Activated naive CD8-positive, alpha-beta T cell (primary cell): ENCODE data around the gene UGT1A4.
"Not testable (repeated sequence)": the region's sequence is repeated elsewhere in the genome, so short reads cannot be mapped to it uniquely, and the experiment has no call there.

Experiments used
- H3K27ac Mint-ChIP-seq: one replicate; pipeline ENCODE4 v1.8.0; 2021; ENCODE audit warnings: mixed read lengths
- H3K27me3 Mint-ChIP-seq: one replicate; pipeline ENCODE4 v1.8.0; 2021; ENCODE audit warnings: mixed read lengths
- H3K36me3 Mint-ChIP-seq: one replicate; pipeline ENCODE4 v1.8.0; 2021; ENCODE audit warnings: mixed read lengths
- H3K4me1 Mint-ChIP-seq: one replicate; pipeline ENCODE4 v1.8.0; 2021; ENCODE audit warnings: low read depth, mixed read lengths
- H3K4me3 Mint-ChIP-seq: one replicate; pipeline ENCODE4 v1.8.0; 2021; ENCODE audit warnings: mild to moderate bottlenecking, mixed read lengths
- H3K9me3 Mint-ChIP-seq: one replicate; pipeline ENCODE4 v1.8.0; 2021; ENCODE audit warnings: low read depth, mixed read lengths

UGT1A4 gene

DNA sequence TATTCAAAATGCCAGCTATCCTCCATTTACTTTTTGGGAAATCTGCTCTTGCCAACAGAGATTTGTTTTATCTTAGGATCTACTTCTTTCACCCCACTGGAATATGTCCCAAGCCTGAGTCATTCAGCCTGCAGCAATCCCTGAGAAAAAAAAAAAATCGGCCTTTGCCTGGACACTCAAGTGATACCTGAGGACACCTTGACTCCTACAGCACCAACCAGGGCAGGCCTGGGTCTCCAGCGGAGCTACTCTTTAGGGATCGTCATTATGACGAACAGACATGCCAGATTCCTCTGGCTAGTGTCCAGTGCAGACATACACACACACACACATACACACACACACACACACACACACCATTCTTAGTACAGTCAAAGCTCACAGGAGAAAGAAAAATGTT, 28.1 kb upstream of the UGT1A4 start:
- Mint-ChIP-seq H3K27me3 (peaks cover 7% of the 10 kb centered on the region), H3K27ac (no peak overlapping the region), H3K4me3 (no peak overlapping the region), H3K9me3 (no peaks in the 10 kb centered on the region), H3K36me3 (no peaks in the 10 kb centered on the region), H3K4me1 (no peaks in the 10 kb centered on the region)

DNA sequence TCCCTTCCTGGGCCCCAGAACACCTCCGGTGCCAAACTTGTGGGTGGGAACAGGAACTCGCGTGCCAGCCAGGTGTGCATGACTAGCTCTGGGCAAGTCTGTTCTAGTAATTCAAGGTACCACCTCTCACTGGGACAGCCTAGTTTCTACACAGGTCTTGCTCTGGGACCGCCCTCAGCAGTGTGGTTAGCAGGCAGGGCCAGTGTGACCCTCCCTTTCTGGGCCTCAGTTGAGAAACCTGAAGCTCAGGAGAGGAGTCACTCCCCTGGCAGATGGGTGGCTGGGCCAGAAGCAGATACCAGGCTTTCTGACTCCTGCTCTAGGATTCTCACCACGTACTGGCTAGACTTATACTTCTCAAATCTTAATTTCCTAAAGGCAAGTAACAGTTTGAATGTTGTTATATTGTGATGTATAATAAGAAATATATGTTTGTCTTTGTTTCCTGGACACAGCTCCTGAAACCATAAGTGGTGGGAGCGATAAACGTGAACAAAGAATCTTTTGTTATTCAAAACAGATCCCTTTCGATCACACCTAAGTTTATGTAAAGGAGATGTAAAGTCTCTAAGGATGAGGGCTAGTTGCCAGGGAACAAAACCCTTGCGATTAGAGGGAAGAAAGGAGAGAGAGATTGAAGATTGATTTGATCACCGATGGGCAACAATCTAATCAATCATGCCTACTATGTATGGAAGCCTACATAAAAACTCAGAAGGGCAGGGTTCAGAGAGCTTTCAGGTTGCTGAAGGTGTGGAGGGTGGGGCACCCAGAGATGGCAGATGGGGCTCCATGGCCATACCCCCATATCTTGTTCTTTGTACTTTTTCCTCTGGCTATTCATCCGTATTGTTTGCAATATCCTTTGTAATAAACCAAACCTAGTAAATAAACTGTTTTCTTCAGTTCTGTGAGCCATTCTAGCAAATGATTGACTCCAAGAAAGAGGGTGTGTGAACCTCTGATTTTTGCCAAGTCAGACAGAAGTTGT, 26.8 kb upstream of the UGT1A4 start:
- no peak overlapping the region for H3K27ac Mint-ChIP-seq
- peaks cover 4% of the 10 kb centered on the region for H3K27me3 Mint-ChIP-seq
- no peaks in the 10 kb centered on the region for H3K9me3 Mint-ChIP-seq
- no peak overlapping the region for H3K4me3 Mint-ChIP-seq
- no peaks in the 10 kb centered on the region for H3K4me1 Mint-ChIP-seq
- H3K36me3 Mint-ChIP-seq = no peaks in the 10 kb centered on the region

DNA sequence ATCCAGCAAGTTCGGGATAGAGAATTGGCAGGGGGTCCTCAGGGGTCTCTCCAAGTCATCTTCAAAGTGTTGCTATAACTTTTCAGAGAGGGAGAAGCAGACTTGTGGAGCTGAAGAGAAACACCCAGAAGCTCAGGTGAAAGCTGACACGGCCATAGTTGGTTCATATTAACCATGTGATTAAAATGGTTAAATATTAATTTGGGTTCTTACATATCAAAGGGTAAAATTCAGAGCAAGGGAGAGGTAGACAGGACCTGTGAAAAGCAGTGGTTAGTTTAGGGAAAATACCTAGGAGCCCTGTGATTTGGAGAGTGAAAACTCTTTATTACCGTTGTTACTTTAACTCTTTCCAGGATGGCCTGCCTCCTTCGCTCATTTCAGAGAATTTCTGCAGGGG, 25.9 kb upstream of the UGT1A4 start, which contains the start of gene UGT1A6:
UGT1A6 (plus strand) TSS at position 243 of the 400 bp plus-strand sequence; CDS start at position 358, 115 bp downstream.
- Mint-ChIP-seq H3K4me1 (no peaks in the 10 kb centered on the region), H3K27me3 (peaks cover 3% of the 10 kb centered on the region), H3K4me3 (no peak within 1 kb of the TSS), H3K27ac (no peak within 1 kb of the TSS), H3K9me3 (no peaks in the 10 kb centered on the region), H3K36me3 (no peaks in the 10 kb centered on the region)

DNA sequence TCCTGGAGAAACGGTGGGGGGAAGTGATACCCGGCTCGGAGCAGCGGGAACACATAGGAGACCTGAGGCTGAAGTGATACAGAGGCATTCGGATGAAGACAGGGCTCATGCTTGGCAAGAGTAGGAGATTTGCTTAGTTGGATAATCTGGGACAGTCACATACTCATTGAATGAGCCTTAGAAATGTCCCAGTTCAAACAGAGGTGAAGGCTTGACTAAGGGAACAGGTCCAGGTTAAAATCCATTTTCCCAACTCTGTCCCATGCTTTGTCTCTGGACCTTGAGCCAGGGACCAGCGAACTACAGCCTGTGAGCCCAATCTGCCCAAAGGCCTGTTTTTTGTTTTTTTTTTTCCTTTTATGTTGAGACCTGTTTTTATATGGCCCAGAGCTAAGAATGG, 24.6 kb upstream of the UGT1A4 start:
- no peaks in the 10 kb centered on the region for H3K4me1 Mint-ChIP-seq
- H3K9me3 Mint-ChIP-seq = no peaks in the 10 kb centered on the region
- H3K27me3 Mint-ChIP-seq = no peaks in the 10 kb centered on the region
- H3K36me3 Mint-ChIP-seq = no peaks in the 10 kb centered on the region
- H3K27ac Mint-ChIP-seq = no peak overlapping the region
- no peak overlapping the region for H3K4me3 Mint-ChIP-seq

DNA sequence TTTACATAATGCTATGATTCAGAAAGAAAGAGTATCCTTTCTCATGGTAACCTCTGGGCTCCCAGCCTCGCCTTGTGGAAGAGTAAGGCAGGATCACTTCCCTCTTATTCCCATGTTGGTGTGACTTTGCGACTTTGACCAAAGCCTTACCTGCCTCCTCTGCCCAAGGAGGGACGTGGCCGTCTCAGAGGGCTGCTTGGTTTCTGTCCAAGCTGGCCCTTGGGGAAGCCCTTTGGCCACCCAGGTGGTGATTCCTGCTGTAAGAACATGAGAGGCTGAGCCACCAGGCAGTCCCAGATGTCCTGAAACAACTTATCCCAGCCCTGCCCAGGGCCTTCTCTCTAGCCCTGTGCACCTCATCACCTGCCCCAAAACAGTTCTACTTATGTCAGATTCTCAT, 19.8 kb upstream of the UGT1A4 start:
- H3K9me3 Mint-ChIP-seq = no peaks in the 10 kb centered on the region

DNA sequence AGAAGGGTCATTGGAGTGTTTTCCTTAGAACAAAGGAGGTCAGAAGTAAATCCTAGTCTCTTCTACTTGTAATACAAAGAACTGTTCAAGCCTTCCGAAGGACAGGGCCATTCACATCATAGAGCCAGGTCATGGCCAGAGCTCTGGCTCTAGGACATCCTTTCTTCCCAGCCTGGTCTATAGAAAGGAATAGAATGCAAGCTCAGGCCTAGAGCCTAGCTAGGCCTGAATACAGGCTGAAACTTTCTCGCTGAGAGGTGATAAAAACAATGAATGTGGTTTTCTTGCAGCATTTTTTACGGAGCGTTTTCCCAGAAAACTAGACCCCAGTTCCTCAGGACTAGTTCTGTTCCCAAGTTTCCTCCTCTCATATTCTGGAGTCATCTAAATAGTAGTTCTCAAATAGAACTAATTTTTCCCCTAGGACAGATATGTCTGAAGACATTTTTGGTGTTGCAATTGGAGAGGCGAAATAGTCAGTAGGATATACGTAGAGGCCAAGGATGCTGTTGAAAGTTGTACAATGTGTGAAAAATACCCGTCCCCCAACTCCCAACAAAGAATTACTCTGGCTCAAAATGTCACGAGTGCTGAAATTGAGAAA, 19.0 kb upstream of the UGT1A4 start:
- Mint-ChIP-seq H3K27me3 (peaks cover 3% of the 10 kb centered on the region), H3K36me3 (peaks cover 3% of the 10 kb centered on the region), H3K4me1 (no peaks in the 10 kb centered on the region), H3K27ac (no peak overlapping the region), H3K9me3 (peaks cover 3% of the 10 kb centered on the region), H3K4me3 (no peak overlapping the region)

More for the DNA sequence above, 19.8 kb upstream of the UGT1A4 start:
- no peaks in the 10 kb centered on the region for H3K27me3 Mint-ChIP-seq
- no peak overlapping the region for H3K4me3 Mint-ChIP-seq
- H3K36me3 Mint-ChIP-seq = no peaks in the 10 kb centered on the region
- no peaks in the 10 kb centered on the region for H3K4me1 Mint-ChIP-seq
- no peak overlapping the region for H3K27ac Mint-ChIP-seq

DNA sequence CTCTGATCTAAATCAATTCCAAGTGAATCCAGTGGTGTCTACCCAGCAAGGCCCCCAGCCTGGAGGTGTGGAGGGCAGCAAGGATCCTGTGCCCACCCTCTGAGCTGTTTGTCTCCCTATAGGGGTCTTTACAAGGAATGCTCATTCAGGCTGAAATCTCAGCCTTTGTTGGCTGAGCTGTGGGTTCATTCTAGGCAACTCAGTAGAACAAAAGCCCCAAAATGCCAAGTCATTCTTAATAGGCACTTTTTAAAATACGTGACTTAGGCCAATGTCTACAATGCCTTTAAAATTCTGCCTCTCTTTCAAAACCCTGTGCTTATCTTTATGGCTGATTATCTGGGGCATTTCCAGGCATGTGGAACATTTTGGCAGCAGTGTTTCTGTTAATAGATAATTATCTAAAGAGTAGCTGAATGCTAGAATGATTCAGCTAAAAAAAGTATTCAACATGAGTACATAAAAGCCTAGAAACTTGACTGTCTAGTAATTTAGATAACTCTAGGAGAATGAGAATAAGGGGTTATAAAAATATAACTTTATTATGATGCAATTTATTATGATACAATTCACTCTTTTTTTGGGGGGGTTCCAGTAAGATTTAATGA, 18.4 kb upstream of the UGT1A4 start:
- H3K27me3 Mint-ChIP-seq = peaks cover 4% of the 10 kb centered on the region
- peaks cover 3% of the 10 kb centered on the region for H3K9me3 Mint-ChIP-seq
- H3K4me1 Mint-ChIP-seq = no peaks in the 10 kb centered on the region

DNA sequence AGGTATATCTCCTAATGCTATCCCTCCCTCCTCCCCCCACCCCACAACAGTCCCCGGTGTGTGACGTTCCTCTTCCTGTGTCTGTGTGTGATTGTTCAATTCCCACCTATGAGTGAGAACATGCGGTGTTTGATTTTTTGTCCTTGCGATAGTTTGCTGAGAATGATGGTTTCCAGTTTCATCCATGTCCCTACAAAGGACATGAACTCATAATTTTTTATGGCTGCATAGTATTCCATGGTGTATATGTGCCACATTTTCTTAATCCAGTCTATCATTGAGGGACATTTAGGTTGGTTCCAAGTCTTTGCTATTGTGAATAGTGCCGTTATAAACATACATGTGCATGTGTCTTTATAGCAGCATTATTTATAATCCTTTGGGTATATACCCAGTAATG, 17.7 kb upstream of the UGT1A4 start:
- not testable (repeated sequence) for H3K9me3 Mint-ChIP-seq, H3K27ac Mint-ChIP-seq, H3K36me3 Mint-ChIP-seq, H3K4me1 Mint-ChIP-seq, H3K4me3 Mint-ChIP-seq, H3K27me3 Mint-ChIP-seq

More for the DNA sequence above, 18.4 kb upstream of the UGT1A4 start:
- Mint-ChIP-seq H3K36me3 (peaks cover 3% of the 10 kb centered on the region), H3K4me3 (no peak overlapping the region), H3K27ac (no peak overlapping the region)

DNA sequence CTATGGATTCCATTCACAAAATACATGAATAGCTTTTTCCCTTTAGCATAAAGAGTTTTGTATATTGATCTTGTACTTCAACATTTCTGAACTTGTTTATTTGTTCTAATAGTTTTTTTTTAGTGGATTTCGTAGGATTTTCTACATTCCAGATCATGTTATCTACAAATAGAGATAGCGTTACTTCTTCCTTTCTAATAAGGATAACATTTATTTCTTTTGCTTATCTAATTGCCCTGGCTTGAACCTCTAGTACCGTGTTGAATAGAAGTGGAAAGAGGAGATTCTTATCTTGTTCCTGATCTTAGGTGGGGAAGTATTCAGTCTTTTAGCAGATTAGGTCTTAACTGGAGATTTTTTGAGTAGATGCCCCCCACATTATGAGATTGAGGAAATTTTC, 16.3 kb upstream of the UGT1A4 start:
- Mint-ChIP-seq H3K27me3 (peaks cover 6% of the 10 kb centered on the region), H3K27ac (no peak overlapping the region), H3K36me3 (peaks cover 3% of the 10 kb centered on the region), H3K4me3 (no peak overlapping the region), H3K4me1 (no peaks in the 10 kb centered on the region), H3K9me3 (peaks cover 3% of the 10 kb centered on the region)

DNA sequence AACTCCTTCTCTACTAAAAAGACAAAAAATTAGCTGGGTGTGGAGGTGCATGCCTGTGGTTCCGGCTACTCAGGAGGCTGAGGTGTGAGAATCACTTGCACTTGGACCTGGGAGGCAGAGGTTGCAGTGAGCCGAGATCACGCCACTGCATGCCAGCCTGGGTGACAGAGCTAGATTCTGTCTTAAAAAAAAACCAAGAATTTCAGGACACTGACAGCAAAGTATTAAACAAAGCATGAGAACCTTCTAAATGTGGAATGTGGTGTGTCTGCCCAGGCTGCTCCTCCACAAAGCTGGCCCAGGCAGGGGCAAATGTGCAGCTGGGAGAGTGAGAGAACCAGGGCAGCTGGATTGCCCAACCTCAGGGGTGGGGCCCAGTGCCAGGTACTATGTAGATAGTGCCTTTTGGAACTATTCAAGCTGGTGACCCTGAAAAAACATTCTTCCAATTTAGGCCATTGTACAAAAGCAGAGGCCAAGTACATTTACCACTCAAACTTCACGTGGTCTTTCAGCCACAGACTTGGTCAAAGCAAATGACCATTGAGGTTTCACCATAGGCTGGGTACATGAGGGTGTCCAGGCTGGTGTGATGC, 12.5 kb upstream of the UGT1A4 start:
- Mint-ChIP-seq H3K9me3 (peaks cover 3% of the 10 kb centered on the region), H3K27me3 (peaks cover 9% of the 10 kb centered on the region)

DNA sequence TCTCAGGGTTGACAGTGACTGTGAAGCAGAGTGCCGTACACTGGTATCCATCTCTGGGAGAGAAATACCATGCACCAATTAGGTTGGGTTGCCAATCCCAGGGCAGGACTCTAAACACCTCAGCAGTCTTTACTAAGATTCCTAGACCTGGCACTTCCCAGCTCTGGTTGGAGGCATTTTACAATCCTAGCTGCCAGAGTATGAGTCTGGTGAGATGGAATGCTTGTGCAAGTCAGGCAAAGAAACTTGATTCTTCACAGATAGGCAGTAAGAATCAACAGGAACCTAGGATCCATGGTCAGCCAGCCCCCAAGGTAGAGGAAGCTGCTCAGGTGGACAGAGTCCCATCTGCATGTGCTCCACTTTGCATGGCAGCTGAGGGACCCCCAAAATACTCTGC, 11.8 kb upstream of the UGT1A4 start:
- H3K36me3 Mint-ChIP-seq = peaks cover 3% of the 10 kb centered on the region
- peaks cover 3% of the 10 kb centered on the region for H3K9me3 Mint-ChIP-seq
- H3K4me3 Mint-ChIP-seq = no peak overlapping the region
- H3K4me1 Mint-ChIP-seq = no peaks in the 10 kb centered on the region
- H3K27ac Mint-ChIP-seq = no peak overlapping the region
- peaks cover 9% of the 10 kb centered on the region for H3K27me3 Mint-ChIP-seq

More for the DNA sequence above, 12.5 kb upstream of the UGT1A4 start:
- no peak overlapping the region for H3K27ac Mint-ChIP-seq
- H3K4me3 Mint-ChIP-seq = no peak overlapping the region
- H3K36me3 Mint-ChIP-seq = peaks cover 3% of the 10 kb centered on the region
- H3K4me1 Mint-ChIP-seq = no peaks in the 10 kb centered on the region

DNA sequence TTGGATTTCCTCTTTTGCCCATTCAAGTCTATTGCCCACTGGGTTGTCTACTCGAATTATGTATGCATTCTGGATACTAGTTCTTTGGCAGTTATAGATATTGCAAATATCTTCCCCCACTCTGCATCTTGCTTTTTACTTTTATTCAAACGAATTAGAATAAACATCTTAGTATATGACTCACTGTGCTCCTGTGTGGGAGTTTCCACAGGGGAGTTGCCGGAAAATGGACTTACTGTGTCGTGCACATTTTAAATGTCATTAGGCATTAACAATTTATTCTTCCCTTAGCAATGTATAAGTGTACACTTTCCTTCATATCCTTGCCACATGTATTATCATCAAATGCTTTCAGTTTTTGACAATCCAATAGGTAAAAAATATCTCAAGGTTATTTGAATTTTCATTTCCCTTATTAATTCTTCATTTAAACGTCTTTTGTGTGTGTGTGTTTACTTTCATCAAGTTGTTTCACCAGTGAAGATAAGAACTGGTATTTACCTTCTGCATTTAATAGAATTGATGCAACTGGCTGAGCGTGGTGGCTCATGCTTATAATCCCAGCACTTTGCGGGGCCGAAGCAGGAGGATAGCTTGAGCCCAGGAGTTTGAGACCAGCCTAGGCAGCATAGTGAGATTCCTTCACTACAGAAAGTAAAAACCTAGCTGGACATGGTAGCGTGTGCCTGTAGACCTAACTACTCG, 10.4 kb upstream of the UGT1A4 start:
- Mint-ChIP-seq H3K27me3 (peaks cover 9% of the 10 kb centered on the region), H3K36me3 (peaks cover 3% of the 10 kb centered on the region), H3K9me3 (peaks cover 3% of the 10 kb centered on the region)

DNA sequence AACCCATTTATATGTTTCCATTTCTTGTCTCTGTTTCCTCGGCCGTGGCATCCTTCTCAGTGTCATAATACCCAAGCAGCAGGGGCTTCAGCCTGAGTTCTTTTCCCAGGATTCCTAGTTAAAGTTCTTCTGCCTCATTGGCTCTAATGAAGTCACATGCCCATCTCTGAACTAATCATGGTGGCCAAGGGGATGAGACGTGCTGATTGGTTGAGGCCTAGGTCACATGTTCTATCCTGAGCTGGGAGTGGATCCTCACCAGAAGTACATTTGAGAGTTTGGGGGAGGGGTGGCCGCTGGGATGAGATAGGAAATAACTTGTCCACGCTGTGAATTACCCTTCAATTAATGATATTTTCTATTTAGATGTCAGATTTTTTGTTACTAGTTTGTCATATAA, 9.6 kb upstream of the UGT1A4 start:
- Mint-ChIP-seq H3K4me1 (no peaks in the 10 kb centered on the region), H3K27me3 (peaks cover 11% of the 10 kb centered on the region), H3K27ac (no peak overlapping the region), H3K36me3 (peaks cover 3% of the 10 kb centered on the region), H3K9me3 (peaks cover 3% of the 10 kb centered on the region), H3K4me3 (no peak overlapping the region)

More for the DNA sequence above, 10.4 kb upstream of the UGT1A4 start:
- Mint-ChIP-seq H3K4me3 (no peak overlapping the region), H3K27ac (no peak overlapping the region), H3K4me1 (no peaks in the 10 kb centered on the region)

DNA sequence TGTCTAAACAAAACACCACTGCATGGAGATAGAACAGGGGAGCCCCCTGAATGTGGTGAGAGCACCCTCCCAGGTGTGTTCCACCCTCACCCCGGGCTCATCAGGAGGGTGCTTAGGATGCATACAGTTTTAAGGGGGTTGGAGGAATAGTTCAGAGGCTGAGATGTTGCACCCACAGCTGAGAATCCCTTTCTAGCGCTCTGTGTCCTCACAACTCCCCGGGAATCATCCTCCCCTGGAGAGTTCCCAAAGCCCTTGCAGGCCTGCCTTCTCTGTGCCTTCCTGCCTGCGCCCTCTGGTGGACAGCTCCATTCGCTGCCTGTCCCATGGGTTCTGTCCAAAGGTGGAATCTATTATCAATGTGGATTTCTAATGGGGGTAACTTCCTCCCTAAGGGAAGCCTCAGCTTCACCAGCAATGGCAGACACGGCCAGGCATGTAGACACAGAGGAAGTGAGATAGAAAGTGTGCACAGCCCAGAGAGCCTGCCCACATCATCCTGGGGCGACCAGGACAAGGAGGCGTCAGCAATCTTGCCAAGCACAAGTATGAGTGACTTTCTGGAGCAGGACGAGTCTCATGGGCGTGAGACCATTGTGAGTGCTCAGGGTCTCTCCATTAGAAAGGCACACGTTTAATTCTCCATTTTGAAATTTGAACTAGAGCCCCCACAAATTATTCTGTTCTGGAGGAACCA, 7.1 kb upstream of the UGT1A4 start:
- H3K27me3 Mint-ChIP-seq = peaks cover 10% of the 10 kb centered on the region
- H3K36me3 Mint-ChIP-seq = no peaks in the 10 kb centered on the region
- H3K4me3 Mint-ChIP-seq = no peak overlapping the region
- H3K9me3 Mint-ChIP-seq = no peaks in the 10 kb centered on the region
- H3K27ac Mint-ChIP-seq = no peak overlapping the region
- H3K4me1 Mint-ChIP-seq = no peaks in the 10 kb centered on the region
